Fibroblast of upper back skin (primary cell): ENCODE data around the gene ZBTB20.

Experiments used
- DNase-seq: peaks from one replicate; pipeline ENCODE4 v3.0.0-alpha.2; 2013

ZBTB20 gene

GRCh38 chr3:114351123-114351821 lies 795.8 kb downstream of the ZBTB20 start:
- DNase-seq = no peak

- no peak for DNase-seq
Measured at GRCh38 chr3:114350690-114351089, 796.4 kb downstream of the ZBTB20 start.

- no peak for DNase-seq
Measured at GRCh38 chr3:114350271-114350670, 796.8 kb downstream of the ZBTB20 start.

- DNase-seq = no peak
Measured at GRCh38 chr3:114344492-114344891, 802.6 kb downstream of the ZBTB20 start.

GRCh38 chr3:114338651-114339357 lies 808.3 kb downstream of the ZBTB20 start:
- DNase-seq = no peak

GRCh38 chr3:114336857-114337256 lies 810.2 kb downstream of the ZBTB20 start:
- DNase-seq = no peak

- DNase-seq = no peak
Measured at GRCh38 chr3:114336122-114336697, 810.9 kb downstream of the ZBTB20 start.

GRCh38 chr3:114333923-114334240 lies 813.2 kb downstream of the ZBTB20 start:
- DNase-seq = no peak

GRCh38 chr3:114333180-114333922 lies 813.7 kb downstream of the ZBTB20 start:
- DNase-seq = peak; percentile 11

GRCh38 chr3:114332342-114333179 lies 814.5 kb downstream of the ZBTB20 start:
- no peak for DNase-seq

GRCh38 chr3:114331710-114332109 lies 815.4 kb downstream of the ZBTB20 start:
- no peak for DNase-seq

- no peak for DNase-seq
Measured at GRCh38 chr3:114331007-114331406, 816.1 kb downstream of the ZBTB20 start.

GRCh38 chr3:114329823-114330222 lies 817.3 kb downstream of the ZBTB20 start:
- no peak for DNase-seq

- DNase-seq = no peak
Measured at GRCh38 chr3:114328345-114328744, 818.7 kb downstream of the ZBTB20 start.

GRCh38 chr3:114327665-114328064 lies 819.4 kb downstream of the ZBTB20 start:
- DNase-seq = no peak

- DNase-seq = no peak
Measured at GRCh38 chr3:114323546-114324254, 823.4 kb downstream of the ZBTB20 start.

- DNase-seq = no peak
Measured at GRCh38 chr3:114320246-114320645, 826.8 kb downstream of the ZBTB20 start.

- DNase-seq = peak; percentile 63
Measured at GRCh38 chr3:114319453-114319852, 827.6 kb downstream of the ZBTB20 start.

- DNase-seq = no peak
Measured at GRCh38 chr3:114318295-114318694, 828.8 kb downstream of the ZBTB20 start.

GRCh38 chr3:114314282-114314681 lies 832.8 kb downstream of the ZBTB20 start:
- no peak for DNase-seq

- no peak for DNase-seq
Measured at GRCh38 chr3:114313426-114313825, 833.7 kb downstream of the ZBTB20 start.

- DNase-seq = peak; percentile 3
Measured at GRCh38 chr3:114310695-114311094, 836.4 kb downstream of the ZBTB20 start.
